HG02840 (cell line): ENCODE data around the gene ACKR4.
"Not testable (repeated sequence)": the region's sequence is repeated elsewhere in the genome, so short reads cannot be mapped to it uniquely, and the experiment has no call there.

Experiments
- ATAC-seq: cut with Tn5 transposase; IDR thresholded peaks from one replicate; pipeline ENCODE4 v1.9.1; 2021; ENCODE audit warnings: mild to moderate bottlenecking, moderate library complexity, moderate number of reproducible peaks; ENCODE audit not compliant: unreplicated experiment, low FRiP score

The ACKR4 gene

GRCh38 chr3:132593947-132594323, 3.1 kb upstream of the ACKR4 start:
- no peak for ATAC-seq

- ATAC-seq = no peak
Observed at GRCh38 chr3:132594498-132594897, 2.6 kb upstream of the ACKR4 start.

DNA sequence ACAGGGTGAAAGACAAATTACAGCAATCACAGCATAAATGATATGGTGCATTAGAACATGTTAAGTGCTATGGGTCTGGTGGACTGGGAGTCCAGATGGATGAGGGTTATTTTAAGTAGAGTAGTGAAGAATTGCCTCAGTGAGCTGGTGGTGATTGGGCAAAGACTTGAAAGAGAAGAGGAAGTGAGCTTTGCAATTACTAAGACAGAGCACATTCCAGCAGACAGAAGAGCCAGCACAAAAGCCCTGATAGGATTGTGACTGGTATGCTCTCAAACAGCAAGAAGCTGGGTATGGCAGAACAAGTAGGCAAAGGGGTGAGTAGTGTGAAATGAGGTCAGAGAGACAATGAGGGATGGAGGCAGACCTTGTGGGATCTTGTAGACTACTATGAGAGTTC, 2.1 kb upstream of the ACKR4 start:
- ATAC-seq = no peak

DNA sequence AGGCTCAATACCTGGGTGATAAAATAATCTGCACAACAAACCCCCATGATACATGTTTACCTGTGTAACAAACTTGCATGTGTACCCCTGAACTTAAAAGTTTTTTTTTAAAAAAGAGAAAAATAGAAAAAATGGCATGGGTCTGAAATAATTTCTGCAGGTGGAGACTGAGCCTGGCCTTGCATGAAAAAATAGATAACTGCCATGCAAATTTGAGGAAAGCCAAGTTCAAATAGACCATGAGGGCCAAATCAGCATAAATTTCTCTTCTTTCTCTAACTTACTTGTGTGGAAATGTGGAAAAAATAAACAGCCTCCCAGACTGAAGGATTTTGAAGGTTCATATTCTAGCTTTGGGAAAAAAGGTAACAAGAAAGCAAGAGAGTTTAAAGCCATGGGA, 744 bp upstream of the ACKR4 start:
- no peak for ATAC-seq

DNA sequence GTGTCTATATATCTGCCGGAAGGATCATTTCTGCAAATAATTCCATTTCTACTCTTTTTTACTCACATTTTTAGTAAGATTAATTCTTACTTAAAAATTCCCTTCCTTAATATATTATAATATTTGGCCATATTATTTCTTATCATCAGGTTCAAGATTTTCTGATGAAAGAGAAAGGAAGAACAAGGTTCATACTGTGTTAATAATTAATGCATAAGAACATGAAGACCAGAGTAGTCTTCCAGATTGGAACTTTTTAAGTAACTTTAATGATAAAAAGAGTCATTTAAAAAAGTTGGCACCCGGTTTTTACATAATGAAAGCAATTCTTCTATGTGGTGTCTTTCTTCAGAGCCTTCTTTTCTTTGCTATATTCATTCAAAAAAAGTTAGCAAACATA, 590 bp downstream of the ACKR4 start:
- no peak for ATAC-seq

- no peak for ATAC-seq
Observed at GRCh38 chr3:132598181-132598580, 1.1 kb downstream of the ACKR4 start.

- not testable (repeated sequence) for ATAC-seq
Observed at GRCh38 chr3:132600614-132601013, 3.5 kb downstream of the ACKR4 start.

- no peak for ATAC-seq
Observed at GRCh38 chr3:132605374-132605792, 8.3 kb downstream of the ACKR4 start.

DNA sequence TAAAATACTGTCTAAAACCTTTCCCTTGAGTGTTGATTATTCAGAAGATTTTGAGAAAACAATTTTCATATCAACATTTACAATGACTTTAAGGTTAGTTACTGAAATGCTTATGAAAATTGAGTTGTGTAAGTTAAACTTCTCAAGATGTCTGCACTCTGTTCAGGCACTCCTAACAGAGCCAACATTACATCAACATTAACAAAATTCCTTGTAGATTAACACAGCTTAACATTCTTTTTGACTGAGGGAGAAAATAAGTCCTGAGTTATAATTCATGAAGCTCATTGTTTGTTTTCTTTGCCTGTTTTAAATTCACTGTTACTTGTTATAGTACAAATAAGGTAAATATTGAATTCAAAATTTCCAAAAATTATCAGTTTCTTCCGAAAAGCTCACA, 9.0 kb downstream of the ACKR4 start:
- ATAC-seq = no peak

DNA sequence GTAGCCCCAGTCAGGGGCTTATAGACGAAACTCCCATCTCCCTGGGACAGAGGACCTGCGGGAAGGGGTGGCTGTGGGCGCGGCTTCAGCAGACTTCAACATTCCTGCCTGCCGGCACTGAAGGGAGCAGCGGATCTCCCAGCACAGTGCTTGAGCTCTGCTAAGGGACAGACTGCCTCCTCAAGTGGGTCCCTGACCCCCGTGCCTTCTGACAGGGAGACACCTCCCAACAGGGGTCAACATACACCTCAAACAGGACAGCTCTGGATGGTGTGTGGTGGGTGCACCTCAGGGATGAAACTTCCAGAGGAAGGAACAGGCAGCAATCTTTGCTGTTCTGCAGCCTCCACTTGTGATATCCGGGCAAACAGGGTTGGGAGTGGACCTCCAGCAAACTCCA, 9.6 kb downstream of the ACKR4 start:
- not testable (repeated sequence) for ATAC-seq

DNA sequence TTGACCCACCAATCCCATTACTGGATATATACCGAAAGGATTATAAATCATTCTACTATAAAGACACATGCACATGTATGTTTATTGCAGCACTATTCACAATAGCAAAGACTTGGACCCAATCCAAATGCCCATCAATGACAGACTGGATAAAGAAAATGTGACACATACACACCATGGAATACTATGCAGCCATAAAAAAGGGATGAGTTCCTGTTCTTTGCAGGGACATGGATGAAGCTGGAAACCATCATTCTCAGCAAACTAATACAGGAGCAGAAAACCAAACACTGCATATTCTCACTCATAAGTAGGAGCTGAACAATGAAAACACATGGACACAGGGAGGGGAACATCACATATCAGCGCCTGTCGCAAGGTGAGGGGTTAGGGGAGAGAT, 18.2 kb downstream of the ACKR4 start:
- not testable (repeated sequence) for ATAC-seq

- ATAC-seq = no peak
Observed at GRCh38 chr3:132615881-132616280, 18.8 kb downstream of the ACKR4 start.

GRCh38 chr3:132616780-132617179, 19.7 kb downstream of the ACKR4 start:
- ATAC-seq = no peak

DNA sequence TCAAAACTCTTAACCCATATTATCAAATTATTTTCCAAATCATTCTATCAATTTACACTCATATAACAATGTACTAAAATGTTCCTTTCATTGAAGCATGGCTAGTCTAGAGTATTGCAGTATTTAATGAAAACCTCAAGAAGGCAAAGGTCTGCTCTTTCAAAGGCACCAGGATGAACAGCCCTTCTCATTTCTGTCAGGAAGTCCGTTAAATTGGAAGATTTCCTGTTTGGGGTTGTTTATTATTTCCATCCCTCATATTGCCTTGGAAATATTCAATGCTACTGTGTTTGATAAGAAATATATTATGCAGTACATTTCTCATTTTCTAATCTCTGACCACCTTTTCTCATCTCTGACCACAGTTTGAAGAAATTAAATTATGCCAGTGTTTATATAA, 25.1 kb downstream of the ACKR4 start:
- no peak for ATAC-seq

DNA sequence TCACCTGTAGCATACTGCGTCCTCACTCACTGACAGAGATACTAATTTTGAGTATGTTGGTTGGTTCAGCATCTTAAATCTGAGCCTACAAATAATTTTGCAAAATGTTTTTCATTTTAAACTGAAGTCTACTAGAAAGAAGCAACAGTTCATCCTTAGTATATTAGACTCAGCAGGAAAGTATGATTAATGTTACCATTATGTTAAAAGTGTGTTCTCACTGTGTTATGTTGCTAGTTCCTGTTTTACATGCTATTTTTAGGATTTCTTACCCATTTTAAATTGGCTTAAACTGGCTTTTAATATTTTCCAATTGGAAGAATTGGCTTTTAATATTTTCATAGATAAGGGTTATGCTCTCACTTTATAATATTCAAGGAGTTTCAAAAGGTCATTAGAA, 25.7 kb downstream of the ACKR4 start:
- ATAC-seq = no peak

- no peak for ATAC-seq
Observed at GRCh38 chr3:132623646-132624045, 26.6 kb downstream of the ACKR4 start.

- no peak for ATAC-seq
Observed at GRCh38 chr3:132624790-132625189, 27.7 kb downstream of the ACKR4 start.

GRCh38 chr3:132625613-132626012, 28.5 kb downstream of the ACKR4 start:
- ATAC-seq = no peak

- no peak for ATAC-seq
Observed at GRCh38 chr3:132626955-132627354, 29.9 kb downstream of the ACKR4 start.

DNA sequence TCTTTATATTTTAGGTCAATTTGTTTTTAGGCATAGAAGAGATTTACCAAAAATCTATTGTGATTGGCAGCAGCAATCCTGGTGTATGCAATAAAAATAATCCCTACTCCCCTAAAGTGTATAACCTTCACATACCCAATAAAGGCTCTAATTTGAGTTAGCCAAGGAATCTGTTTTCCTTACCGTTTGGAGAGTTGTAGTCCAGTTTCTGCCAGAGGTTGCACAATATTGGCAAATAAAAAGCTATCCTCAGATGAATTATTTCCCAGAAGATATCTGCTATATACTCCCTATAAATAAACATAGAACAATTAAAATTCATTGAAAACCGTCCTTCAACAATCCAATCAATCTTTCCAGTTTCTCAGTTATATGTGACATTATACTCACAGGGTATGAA, 31.1 kb downstream of the ACKR4 start:
- ATAC-seq = no peak

GRCh38 chr3:132629928-132630327, 32.9 kb downstream of the ACKR4 start:
- no peak for ATAC-seq

- ATAC-seq = no peak
Observed at GRCh38 chr3:132630612-132631011, 33.5 kb downstream of the ACKR4 start.

GRCh38 chr3:132635052-132635451, 38.0 kb downstream of the ACKR4 start:
- ATAC-seq = no peak
